ENCODE results near the gene TGM5.

DNA sequence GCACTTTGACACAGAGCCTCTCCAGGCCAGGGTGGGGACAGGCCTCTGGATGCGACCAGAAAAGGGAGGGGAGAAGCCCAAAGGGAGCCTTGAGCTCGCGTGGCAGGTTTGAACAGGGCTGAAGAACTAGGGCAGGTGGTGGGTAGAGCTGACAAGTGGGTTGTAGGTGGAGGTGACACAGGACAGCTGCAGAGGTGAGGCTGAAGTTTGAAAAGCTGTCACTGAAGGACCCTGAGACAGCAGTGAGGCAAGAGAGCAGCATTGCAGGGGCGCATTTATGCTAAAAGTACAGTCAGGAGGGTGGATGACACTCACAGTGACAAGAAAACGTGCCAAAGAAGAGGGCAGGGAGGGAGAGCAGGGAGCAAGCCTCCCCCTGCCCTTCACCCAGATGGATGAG, 24.1 kb downstream of the TGM5 start:
- TF ChIP-seq, protein P1, sequence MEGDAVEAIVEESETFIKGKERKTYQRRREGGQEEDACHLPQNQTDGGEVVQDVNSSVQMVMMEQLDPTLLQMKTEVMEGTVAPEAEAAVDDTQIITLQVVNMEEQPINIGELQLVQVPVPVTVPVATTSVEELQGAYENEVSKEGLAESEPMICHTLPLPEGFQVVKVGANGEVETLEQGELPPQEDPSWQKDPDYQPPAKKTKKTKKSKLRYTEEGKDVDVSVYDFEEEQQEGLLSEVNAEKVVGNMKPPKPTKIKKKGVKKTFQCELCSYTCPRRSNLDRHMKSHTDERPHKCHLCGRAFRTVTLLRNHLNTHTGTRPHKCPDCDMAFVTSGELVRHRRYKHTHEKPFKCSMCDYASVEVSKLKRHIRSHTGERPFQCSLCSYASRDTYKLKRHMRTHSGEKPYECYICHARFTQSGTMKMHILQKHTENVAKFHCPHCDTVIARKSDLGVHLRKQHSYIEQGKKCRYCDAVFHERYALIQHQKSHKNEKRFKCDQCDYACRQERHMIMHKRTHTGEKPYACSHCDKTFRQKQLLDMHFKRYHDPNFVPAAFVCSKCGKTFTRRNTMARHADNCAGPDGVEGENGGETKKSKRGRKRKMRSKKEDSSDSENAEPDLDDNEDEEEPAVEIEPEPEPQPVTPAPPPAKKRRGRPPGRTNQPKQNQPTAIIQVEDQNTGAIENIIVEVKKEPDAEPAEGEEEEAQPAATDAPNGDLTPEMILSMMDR (IDR thresholded peaks at IDR 0.05; ENCODE audit: insufficient read depth, low read length, poor library complexity, severe bottlenecking), result no peak
- TF ChIP-seq EZH2phosphoT487 (conservative IDR thresholded peaks at IDR 0.05; ENCODE audit: low read length), result no peak

Measured in SU-DHL-6 (cell line).